Myocyte (in vitro differentiated cells): Measurements from ENCODE around the gene SLC25A34. TPM values are rescaled to one million over a fixed set of nuclear protein-coding genes. Genes with fewer than 3 reads are reported as not detected.
"Not testable (repeated sequence)": the region's sequence is repeated elsewhere in the genome, so short reads cannot be mapped to it uniquely, and the experiment has no call there.

ENCODE experiments used
- DNase-seq: peaks from one replicate; pipeline ENCODE4 v3.0.0-alpha.2; 2012; ENCODE audit warnings: low read depth
- polyA plus RNA-seq: library from polyadenylated mRNA; unstranded; fragments of >200 nt; gene quantifications from one replicate; pipeline ENCODE4 v1.2.1, GENCODE V29; 2012; ENCODE audit warnings: missing spikeins
- total RNA-seq: library from RNA; depleted of rRNA; stranded (reverse); fragments of >200 nt; gene quantifications from 2 replicates; pipeline ENCODE4 v1.2.3, GENCODE V29; 2014

SLC25A34 gene
- total RNA-seq, result 5.2 and 13.0 TPM in 2 replicates
- polyA plus RNA-seq, result 3.2 TPM

DNA sequence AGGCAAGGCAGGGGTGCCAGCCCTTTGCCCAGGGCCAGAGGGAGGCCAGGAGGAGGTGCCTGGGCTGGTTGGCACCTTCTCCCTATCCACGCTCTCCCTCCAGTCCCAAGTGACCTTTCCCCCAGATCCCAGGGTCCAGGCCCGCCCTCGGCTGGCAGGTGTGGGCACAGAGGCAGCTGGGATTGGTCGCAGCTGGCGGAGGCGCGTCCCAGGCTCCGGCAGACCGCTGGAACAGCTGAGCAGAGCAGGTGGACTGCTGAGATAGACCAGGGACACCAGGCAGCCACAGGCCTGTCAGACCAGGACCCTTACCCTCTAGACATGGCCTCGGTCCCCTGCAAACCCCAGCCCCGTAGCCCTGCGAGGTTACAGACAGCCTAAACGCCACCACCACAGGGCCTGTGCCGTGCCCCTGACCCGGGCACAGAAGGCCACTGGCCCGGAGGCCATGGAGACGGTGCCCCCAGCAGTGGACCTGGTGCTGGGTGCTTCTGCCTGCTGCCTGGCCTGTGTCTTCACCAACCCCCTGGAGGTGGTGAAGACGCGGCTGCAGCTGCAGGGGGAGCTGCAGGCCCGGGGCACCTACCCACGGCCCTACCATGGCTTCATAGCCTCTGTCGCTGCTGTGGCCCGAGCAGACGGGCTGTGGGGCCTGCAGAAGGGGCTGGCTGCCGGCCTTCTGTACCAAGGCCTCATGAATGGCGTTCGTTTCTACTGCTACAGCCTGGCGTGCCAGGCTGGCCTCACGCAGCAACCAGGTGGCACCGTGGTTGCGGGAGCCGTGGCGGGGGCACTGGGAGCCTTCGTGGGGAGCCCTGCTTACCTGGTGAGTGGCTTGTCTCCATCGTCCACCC, at the start of gene SLC25A34:
TSS of gene SLC25A34 (plus strand) at position 221 of the 854 bp plus-strand sequence. CDS start at position 449, 228 bp downstream.
- DNase-seq, result peak; percentile 97

DNA sequence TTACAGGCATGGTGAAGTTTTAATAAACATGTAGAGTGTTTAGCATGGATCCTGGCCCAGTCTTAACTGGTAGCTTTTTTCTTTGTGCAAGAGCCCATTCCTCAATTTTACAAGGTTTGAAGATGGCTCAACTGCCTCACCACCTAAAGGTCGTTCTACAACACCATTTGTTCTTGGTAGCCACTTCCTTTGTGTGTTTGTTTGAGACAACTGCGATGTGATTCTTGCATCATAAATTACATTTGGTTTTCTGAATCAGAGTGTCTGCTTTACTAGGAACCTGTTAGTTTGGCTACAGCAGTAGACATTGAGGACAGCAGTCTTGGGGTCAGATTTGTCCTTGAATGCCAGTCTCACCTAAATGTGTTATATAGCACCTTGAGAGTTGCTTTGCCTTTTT, 48.6 kb upstream of the SLC25A34 start:
- DNase-seq, result peak; percentile 49

DNA sequence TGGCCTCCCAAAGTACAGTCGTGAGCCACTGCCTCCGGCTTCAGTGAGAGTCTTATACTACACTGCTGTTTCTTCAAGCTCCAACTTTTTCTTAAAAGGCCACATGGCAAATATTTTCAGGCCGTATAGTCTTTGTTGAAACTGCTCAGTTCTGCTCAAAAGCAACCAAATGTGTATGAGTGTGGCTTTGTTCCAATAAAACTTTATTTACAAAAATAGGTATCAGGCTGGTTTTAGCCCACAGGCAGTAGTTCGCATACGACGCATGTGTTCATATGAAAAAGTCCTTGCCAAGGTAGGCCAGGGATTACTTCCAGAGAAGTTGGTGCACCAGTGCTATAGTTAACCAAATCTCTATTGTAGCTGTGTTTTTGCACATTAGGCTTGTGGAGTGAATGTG, 45.7 kb upstream of the SLC25A34 start:
- no peak for DNase-seq

GRCh38 chr1:15691434-15692032, 44.5 kb upstream of the SLC25A34 start:
- peak; percentile 90 for DNase-seq

- no peak for DNase-seq
Measured at GRCh38 chr1:15692121-15692682, 43.9 kb upstream of the SLC25A34 start.

DNA sequence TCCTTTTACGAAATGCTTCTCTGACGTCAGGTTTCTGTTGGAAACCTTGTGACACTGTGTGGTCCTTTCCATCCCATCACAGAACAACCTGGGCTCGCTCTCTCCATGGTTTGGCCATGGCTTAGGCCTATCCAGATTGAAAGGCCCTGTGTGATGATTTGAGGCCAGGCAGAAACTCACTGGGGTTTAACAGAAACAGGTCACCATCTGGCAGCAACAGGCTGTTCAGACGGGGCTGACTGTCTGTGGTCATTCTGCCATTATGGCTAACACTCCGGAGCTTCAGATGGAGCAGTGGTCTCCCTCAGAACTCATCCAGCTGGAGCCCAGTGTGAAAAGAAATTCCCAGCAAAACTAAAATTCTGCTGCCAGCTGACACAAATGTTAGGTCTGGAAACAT, 42.7 kb upstream of the SLC25A34 start:
- DNase-seq, result peak; percentile 50

GRCh38 chr1:15696956-15697521, 39.0 kb upstream of the SLC25A34 start:
- DNase-seq, result no peak

DNA sequence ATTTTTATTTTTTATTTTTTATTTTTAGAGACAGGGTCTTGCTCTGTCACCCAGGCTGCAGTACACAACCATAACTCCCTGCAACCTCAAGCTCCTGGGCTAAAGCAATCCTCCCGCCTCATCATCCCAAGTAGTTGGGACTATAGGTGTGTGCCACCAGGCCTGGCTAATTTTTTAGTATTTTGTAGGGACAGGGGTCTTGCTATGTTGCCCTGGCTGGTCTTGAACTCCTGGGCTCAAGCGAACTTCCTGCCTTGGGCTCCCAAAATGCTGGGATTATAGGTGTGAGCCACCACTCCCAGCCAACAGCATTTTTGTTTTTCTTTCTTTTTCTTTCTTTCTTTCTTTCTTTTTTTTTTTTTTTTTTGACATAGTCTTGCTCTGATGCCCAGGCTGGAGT, 37.9 kb upstream of the SLC25A34 start:
- DNase-seq, result no peak

- not testable (repeated sequence) for DNase-seq
Measured at GRCh38 chr1:15699321-15699720, 36.7 kb upstream of the SLC25A34 start.

- no peak for DNase-seq
Measured at GRCh38 chr1:15700508-15700907, 35.5 kb upstream of the SLC25A34 start.

GRCh38 chr1:15701784-15702183, 34.3 kb upstream of the SLC25A34 start:
- DNase-seq, result no peak

- peak; percentile 54 for DNase-seq
Measured at GRCh38 chr1:15702722-15703550, 33.1 kb upstream of the SLC25A34 start.

- DNase-seq, result peak; percentile 93
Measured at GRCh38 chr1:15703562-15703961, 32.5 kb upstream of the SLC25A34 start.

GRCh38 chr1:15704526-15705183, 31.4 kb upstream of the SLC25A34 start:
- no peak for DNase-seq

- no peak for DNase-seq
Measured at GRCh38 chr1:15705184-15705566, 30.9 kb upstream of the SLC25A34 start.

DNA sequence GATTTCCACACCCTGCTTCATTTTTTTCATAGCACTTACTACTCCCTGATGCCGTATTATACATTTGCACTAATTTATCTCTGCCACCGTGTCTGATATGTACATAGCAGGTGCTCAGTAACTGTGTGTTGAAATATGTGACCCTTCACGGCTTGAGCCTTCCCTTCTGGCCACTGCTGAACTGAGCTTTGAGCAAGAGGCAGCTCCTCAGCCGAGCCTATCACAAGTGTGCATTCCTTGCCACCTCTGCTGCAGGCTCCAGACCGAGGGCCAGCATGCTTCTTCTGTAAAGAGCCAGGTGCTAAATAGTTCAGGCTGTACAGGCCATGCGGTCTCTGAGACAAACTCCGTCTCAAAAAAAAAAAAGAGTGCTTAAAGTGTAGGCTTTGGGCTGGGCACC, 29.3 kb upstream of the SLC25A34 start:
- peak; percentile 41 for DNase-seq

DNA sequence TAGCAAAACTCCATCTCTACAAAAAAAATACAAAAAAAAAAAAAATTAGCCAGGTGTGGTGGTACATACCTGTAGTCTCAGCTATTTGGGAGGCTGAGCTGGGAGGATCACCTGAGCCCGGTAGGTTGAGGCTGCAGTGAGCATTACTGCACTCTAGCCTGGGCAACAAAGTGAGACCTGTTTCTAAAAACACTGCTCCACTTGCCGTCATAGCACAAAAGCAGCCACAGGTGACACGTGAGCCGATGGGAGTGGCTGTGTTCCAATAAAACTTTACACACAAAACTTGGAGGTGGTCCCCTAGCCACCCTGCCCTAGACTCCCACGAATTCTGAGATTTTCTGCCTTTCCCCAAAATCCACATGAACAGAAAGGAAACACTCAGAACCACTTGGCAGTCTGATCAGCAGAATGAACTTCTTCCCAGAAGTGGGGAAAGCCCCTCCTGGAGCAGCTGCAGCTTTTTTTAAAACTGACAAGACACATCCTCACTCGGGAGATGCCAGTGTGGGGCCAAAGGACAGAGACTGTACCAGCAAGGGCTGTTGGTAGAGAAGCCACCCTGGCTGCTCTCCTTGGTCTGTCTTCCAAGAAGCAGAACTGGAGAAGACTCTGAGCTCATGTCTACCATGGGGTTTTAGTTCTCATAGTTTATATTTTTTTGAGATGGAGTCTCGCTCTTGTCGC, 28.7 kb upstream of the SLC25A34 start:
- peak; percentile 77 for DNase-seq

DNA sequence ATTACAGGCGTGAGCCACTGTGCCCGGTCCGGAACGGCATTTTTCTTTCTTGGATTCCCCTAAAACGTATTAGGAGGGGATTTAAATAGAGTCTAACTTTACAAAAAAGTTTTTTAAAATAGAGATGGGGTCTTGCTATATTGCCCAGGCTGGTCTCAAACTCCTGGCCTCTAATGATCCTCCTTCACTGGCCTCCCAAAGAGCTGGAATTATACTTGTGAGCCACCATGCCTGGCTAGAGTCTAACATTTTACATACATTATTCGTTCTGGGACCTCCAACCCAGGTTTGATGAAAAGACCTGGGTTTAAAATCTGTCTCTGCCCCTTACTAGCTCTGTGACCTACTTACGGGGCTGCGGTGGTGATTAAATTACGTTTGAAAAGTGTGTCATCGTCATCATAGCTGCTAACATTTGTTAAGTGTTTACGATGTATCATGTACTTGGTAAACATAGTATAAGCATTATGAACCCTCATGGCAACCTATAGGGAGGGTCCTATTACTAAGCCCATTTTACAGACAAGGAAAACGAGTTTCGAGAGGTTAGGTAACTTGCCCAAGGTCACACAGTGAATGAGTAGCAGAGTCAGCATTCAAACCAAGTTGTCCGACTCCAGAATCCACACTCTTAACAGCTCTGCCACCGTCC, 27.4 kb upstream of the SLC25A34 start:
- DNase-seq, result no peak

DNA sequence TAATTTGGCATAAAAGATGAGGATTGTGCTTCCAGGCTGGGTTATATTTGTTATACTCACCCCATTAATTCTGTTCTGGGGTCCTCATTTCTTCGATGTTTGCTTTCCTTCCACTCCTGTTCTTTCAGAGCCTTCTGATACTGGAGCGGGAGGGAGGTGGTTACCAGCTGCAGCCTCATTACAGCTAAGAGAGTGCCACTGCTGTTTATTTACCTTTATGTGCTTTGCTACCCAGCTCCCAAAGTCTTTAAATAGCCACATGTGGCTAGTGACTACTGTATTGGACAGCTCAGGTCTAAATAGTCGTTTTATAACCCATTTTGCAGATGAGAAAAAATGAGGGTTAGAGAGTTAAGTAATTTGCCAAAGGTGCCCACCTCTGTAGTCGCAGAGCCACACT, 26.8 kb upstream of the SLC25A34 start:
- no peak for DNase-seq
